Measurements from ENCODE around the gene PTPN21. TPM values are rescaled to one million over a fixed set of nuclear protein-coding genes. Genes with fewer than 3 reads are reported as not detected.
"Not testable (repeated sequence)": the region's sequence is repeated elsewhere in the genome, so short reads cannot be mapped to it uniquely, and the experiment has no call there.

PTPN21 gene
- total RNA-seq, 1 experiment from 2014 or later: 4.2 TPM

- Histone ChIP-seq H3K4me3 (no peak overlapping the region), H3K36me3 (no peaks in the 10 kb centered on the region)
- DNase-seq: no peak
These were observed 21.7 kb downstream of the PTPN21 start for GRCh38 chr14:88533064-88533602.

GRCh38 chr14:88529889-88530288, 24.9 kb downstream of the PTPN21 start:
- not testable (repeated sequence) for H3K36me3 ChIP-seq, H3K27me3 ChIP-seq

More at GRCh38 chr14:88533064-88533602, 21.7 kb downstream of the PTPN21 start:
- Histone ChIP-seq H3K9me3 (no peaks in the 10 kb centered on the region), H3K27me3 (no peaks in the 10 kb centered on the region)

GRCh38 chr14:88522393-88522792, 32.4 kb downstream of the PTPN21 start:
- DNase-seq: no peak
- Histone ChIP-seq H3K9me3 (no peaks in the 10 kb centered on the region), H3K4me3 (no peak overlapping the region), H3K27me3 (no peaks in the 10 kb centered on the region), H3K36me3 (no peaks in the 10 kb centered on the region)

More at GRCh38 chr14:88529889-88530288, 24.9 kb downstream of the PTPN21 start:
- not testable (repeated sequence) for H3K9me3 ChIP-seq, DNase-seq, H3K4me3 ChIP-seq

- Histone ChIP-seq H3K27me3 (no peaks in the 10 kb centered on the region), H3K9me3 (no peaks in the 10 kb centered on the region), H3K36me3 (no peaks in the 10 kb centered on the region), H3K4me3 (no peak overlapping the region)
- DNase-seq: no peak
These were observed 33.0 kb downstream of the PTPN21 start for GRCh38 chr14:88521818-88522217.

GRCh38 chr14:88519907-88520306, 34.9 kb downstream of the PTPN21 start:
- DNase-seq: no peak
- H3K27me3 ChIP-seq: no peaks in the 10 kb centered on the region
- no peak overlapping the region for H3K4me3 ChIP-seq
- H3K9me3 ChIP-seq: no peaks in the 10 kb centered on the region
- no peaks in the 10 kb centered on the region for H3K36me3 ChIP-seq

- no peaks in the 10 kb centered on the region for H3K9me3 ChIP-seq
These were observed 36.0 kb downstream of the PTPN21 start for GRCh38 chr14:88518592-88519512.

GRCh38 chr14:88516861-88517357, 37.9 kb downstream of the PTPN21 start:
- Histone ChIP-seq H3K4me3 (no peak overlapping the region), H3K27me3 (no peaks in the 10 kb centered on the region), H3K9me3 (no peaks in the 10 kb centered on the region), H3K36me3 (no peaks in the 10 kb centered on the region)
- no peak for DNase-seq

More at GRCh38 chr14:88518592-88519512, 36.0 kb downstream of the PTPN21 start:
- H3K4me3 ChIP-seq: no peak overlapping the region
- no peaks in the 10 kb centered on the region for H3K36me3 ChIP-seq
- peak; percentile 2 for DNase-seq
- no peaks in the 10 kb centered on the region for H3K27me3 ChIP-seq

GRCh38 chr14:88515499-88516221, 39.1 kb downstream of the PTPN21 start:
- DNase-seq: no peak
- no peaks in the 10 kb centered on the region for H3K27me3 ChIP-seq
- no peak overlapping the region for H3K4me3 ChIP-seq
- H3K9me3 ChIP-seq: no peaks in the 10 kb centered on the region
- no peaks in the 10 kb centered on the region for H3K36me3 ChIP-seq

- no peaks in the 10 kb centered on the region for H3K27me3 ChIP-seq
- DNase-seq: no peak
- no peaks in the 10 kb centered on the region for H3K9me3 ChIP-seq
- no peaks in the 10 kb centered on the region for H3K36me3 ChIP-seq
- H3K4me3 ChIP-seq: no peak overlapping the region
These were observed 47.6 kb downstream of the PTPN21 start for GRCh38 chr14:88507208-88507607.

GRCh38 chr14:88505621-88506020, 49.2 kb downstream of the PTPN21 start:
- no peaks in the 10 kb centered on the region for H3K9me3 ChIP-seq
- H3K4me3 ChIP-seq: no peak overlapping the region
- H3K36me3 ChIP-seq: no peaks in the 10 kb centered on the region
- DNase-seq: no peak
- no peaks in the 10 kb centered on the region for H3K27me3 ChIP-seq

GRCh38 chr14:88504602-88505001, 50.2 kb downstream of the PTPN21 start:
- H3K9me3 ChIP-seq: no peaks in the 10 kb centered on the region
- DNase-seq: no peak
- H3K36me3 ChIP-seq: no peaks in the 10 kb centered on the region
- no peaks in the 10 kb centered on the region for H3K27me3 ChIP-seq
- no peak overlapping the region for H3K4me3 ChIP-seq

GRCh38 chr14:88503754-88504406, 50.9 kb downstream of the PTPN21 start:
- Histone ChIP-seq H3K9me3 (no peaks in the 10 kb centered on the region), H3K36me3 (no peaks in the 10 kb centered on the region), H3K4me3 (no peak overlapping the region), H3K27me3 (no peaks in the 10 kb centered on the region)
- no peak for DNase-seq

- Histone ChIP-seq H3K27me3 (no peaks in the 10 kb centered on the region), H3K36me3 (no peaks in the 10 kb centered on the region), H3K9me3 (no peaks in the 10 kb centered on the region), H3K4me3 (no peak overlapping the region)
- no peak for DNase-seq
These were observed 52.1 kb downstream of the PTPN21 start for GRCh38 chr14:88502740-88503139.

- no peak overlapping the region for H3K4me3 ChIP-seq
- H3K9me3 ChIP-seq: no peaks in the 10 kb centered on the region
- no peaks in the 10 kb centered on the region for H3K36me3 ChIP-seq
- H3K27me3 ChIP-seq: no peaks in the 10 kb centered on the region
- no peak for DNase-seq
These were observed 54.2 kb downstream of the PTPN21 start for GRCh38 chr14:88500611-88501010.

GRCh38 chr14:88499225-88499624, 55.6 kb downstream of the PTPN21 start:
- Histone ChIP-seq H3K27me3 (no peaks in the 10 kb centered on the region), H3K36me3 (no peaks in the 10 kb centered on the region), H3K9me3 (no peaks in the 10 kb centered on the region), H3K4me3 (no peak overlapping the region)
- DNase-seq: no peak

GRCh38 chr14:88496414-88496813, 58.4 kb downstream of the PTPN21 start:
- no peak overlapping the region for H3K4me3 ChIP-seq
- no peaks in the 10 kb centered on the region for H3K36me3 ChIP-seq
- DNase-seq: no peak
- H3K9me3 ChIP-seq: no peaks in the 10 kb centered on the region
- H3K27me3 ChIP-seq: no peaks in the 10 kb centered on the region
